SW480 (cell line): ENCODE measurements around the gene GALNT18.
A peak's percentile ranks its signal among the peaks of the same experiment; 100 is the strongest.

Experiments
- DNase-seq: peaks from one replicate; pipeline ENCODE4 v3.0.0-alpha.2; 2016; ENCODE audit warnings: low spot score

Gene GALNT18

GRCh38 chr11:11531131-11531908 lies 90.5 kb downstream of the GALNT18 start:
- no peak for DNase-seq

GRCh38 chr11:11528986-11529385 lies 92.8 kb downstream of the GALNT18 start:
- no peak for DNase-seq

GRCh38 chr11:11525283-11525682 lies 96.5 kb downstream of the GALNT18 start:
- no peak for DNase-seq

- no peak for DNase-seq
Observed at GRCh38 chr11:11524436-11525061, 97.3 kb downstream of the GALNT18 start.

GRCh38 chr11:11522591-11522990 lies 99.2 kb downstream of the GALNT18 start:
- no peak for DNase-seq

GRCh38 chr11:11521306-11522002 lies 100.4 kb downstream of the GALNT18 start:
- no peak for DNase-seq

GRCh38 chr11:11520231-11521015 lies 101.4 kb downstream of the GALNT18 start:
- DNase-seq = no peak

- DNase-seq = peak; percentile 49
Observed at GRCh38 chr11:11519184-11519583, 102.6 kb downstream of the GALNT18 start.

- DNase-seq = no peak
Observed at GRCh38 chr11:11514246-11514645, 107.6 kb downstream of the GALNT18 start.

- no peak for DNase-seq
Observed at GRCh38 chr11:11513422-11513821, 108.4 kb downstream of the GALNT18 start.

GRCh38 chr11:11512929-11513328 lies 108.9 kb downstream of the GALNT18 start:
- no peak for DNase-seq

- no peak for DNase-seq
Observed at GRCh38 chr11:11512502-11512901, 109.3 kb downstream of the GALNT18 start.

GRCh38 chr11:11512090-11512489 lies 109.7 kb downstream of the GALNT18 start:
- DNase-seq = no peak

GRCh38 chr11:11510939-11511338 lies 110.9 kb downstream of the GALNT18 start:
- no peak for DNase-seq

- DNase-seq = no peak
Observed at GRCh38 chr11:11505692-11506091, 116.1 kb downstream of the GALNT18 start.

- DNase-seq = no peak
Observed at GRCh38 chr11:11505190-11505589, 116.6 kb downstream of the GALNT18 start.

- DNase-seq = no peak
Observed at GRCh38 chr11:11504071-11504470, 117.7 kb downstream of the GALNT18 start.

- DNase-seq = no peak
Observed at GRCh38 chr11:11502263-11502861, 119.4 kb downstream of the GALNT18 start.

- no peak for DNase-seq
Observed at GRCh38 chr11:11501546-11502262, 120.1 kb downstream of the GALNT18 start.

- DNase-seq = no peak
Observed at GRCh38 chr11:11500744-11501487, 120.9 kb downstream of the GALNT18 start.
